ENCODE measurements around the gene ALDH1L2.

Gene ALDH1L2

GRCh38 chr12:104973250-104973649 is 111.0 kb downstream of the ALDH1L2 start:
- ATAC-seq (replicated peaks): no peak
- Mint-ChIP-seq H3K27ac (no peak overlapping the region), H3K27me3 (no peaks in the 10 kb centered on the region), H3K4me3 (no peak overlapping the region), H3K9me3 (no peaks in the 10 kb centered on the region), H3K36me3 (no peaks in the 10 kb centered on the region), H3K4me1 (peaks cover 25 to 42% of the 10 kb centered on the region in 2 donors)
- DNase-seq: no peak

GRCh38 chr12:104971306-104971705 is 113.0 kb downstream of the ALDH1L2 start:
- no peak for ATAC-seq (replicated peaks)
- Mint-ChIP-seq H3K9me3 (no peaks in the 10 kb centered on the region), H3K4me1 (peaks cover 20 to 42% of the 10 kb centered on the region in 2 donors), H3K27me3 (no peaks in the 10 kb centered on the region), H3K36me3 (no peaks in the 10 kb centered on the region), H3K27ac (no peak overlapping the region), H3K4me3 (no peak overlapping the region)
- no peak for DNase-seq

Measured in stimulated activated naive B cell treated with anti-CD40 and anti-IgM and Interleukin-4, amounts not matched to agents 10 μg/mL and 1 μg/mL and 100 μg/mL, for 72 hours (primary cell).